HG03565 (cell line): Measurements from ENCODE around the gene HIBADH.
A peak's percentile ranks its signal among the peaks of the same experiment; 100 is the strongest.
"Not testable (repeated sequence)": the region's sequence is repeated elsewhere in the genome, so short reads cannot be mapped to it uniquely, and the experiment has no call there.

Experiments used
- ATAC-seq: cut with Tn5 transposase; IDR thresholded peaks from one replicate; pipeline ENCODE4 v1.9.1; 2021; ENCODE audit warnings: mild to moderate bottlenecking, moderate library complexity; ENCODE audit not compliant: unreplicated experiment

HIBADH gene

DNA sequence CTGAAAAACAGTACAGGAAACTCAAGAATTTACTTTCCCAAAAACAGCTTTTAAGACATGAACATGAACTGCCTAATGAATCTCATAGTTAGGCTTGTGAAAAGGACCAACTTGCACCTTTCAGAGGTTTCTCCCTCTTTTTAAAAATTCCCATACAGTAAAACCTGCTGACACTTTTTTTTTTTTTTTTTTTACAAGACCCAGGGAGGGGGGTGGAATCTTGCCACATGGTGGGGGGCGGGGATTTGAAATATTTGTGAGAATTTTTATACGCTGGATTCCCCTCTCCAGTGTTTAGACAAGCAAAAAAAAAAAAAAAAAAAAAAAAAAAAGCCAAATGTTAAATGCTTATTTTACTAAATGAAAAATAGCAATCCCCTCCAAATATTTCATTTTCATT lies 57.4 kb downstream of the HIBADH start:
- no peak for ATAC-seq

DNA sequence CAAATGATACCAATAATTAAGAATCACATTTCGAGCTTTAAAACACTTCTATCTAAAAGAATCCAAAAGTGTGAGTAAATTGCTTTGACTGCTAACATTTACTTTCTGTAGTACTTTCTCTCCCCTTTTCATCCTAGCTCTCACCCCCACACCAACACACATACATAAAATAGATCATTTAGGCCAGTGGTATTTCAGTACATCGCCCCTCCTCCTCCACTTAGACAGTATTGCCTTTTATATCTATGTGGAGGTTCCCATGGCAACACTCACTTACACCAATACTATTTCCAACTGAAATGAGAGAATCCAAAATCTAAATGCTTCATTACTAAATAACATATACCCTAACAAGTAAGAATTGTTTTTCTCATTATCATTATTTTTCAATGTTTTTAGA lies 58.9 kb downstream of the HIBADH start:
- no peak for ATAC-seq

DNA sequence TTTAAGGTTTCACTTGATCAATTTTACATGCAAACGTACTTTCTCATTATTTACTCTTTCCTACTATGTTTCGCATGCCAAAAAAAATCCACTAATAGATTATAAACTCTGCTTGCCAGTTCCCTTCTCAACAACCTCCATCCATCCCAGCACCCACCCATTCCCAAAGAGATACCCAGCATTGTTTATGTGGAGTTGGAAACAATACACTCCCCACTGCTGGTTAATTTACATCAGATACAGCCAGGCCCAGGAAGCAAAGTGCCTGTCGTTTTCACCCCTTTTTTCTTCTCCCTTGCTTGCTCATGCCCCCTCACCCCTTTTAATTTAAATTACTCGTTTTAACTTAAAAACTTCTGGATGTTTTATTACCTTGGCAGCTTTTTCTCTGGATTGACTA lies 59.9 kb downstream of the HIBADH start:
- no peak for ATAC-seq

DNA sequence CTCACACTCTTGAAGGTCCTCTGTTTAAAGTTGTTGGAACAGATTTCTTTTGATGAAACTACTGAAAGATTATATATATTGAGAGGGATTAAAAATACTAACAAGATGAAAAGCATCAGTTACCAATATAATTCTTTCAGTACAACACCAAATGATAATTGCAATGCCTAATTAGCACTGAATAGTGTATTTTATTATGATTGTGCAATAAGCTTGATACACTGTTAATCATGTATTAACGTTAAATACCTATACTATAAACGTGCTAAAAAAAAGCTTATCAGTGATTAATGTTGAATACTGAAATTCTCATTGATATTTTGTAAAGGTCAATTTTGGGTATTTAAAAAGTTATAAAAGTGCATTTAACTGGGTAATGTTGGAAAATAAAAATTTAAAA lies 61.5 kb downstream of the HIBADH start:
- ATAC-seq, result no peak

DNA sequence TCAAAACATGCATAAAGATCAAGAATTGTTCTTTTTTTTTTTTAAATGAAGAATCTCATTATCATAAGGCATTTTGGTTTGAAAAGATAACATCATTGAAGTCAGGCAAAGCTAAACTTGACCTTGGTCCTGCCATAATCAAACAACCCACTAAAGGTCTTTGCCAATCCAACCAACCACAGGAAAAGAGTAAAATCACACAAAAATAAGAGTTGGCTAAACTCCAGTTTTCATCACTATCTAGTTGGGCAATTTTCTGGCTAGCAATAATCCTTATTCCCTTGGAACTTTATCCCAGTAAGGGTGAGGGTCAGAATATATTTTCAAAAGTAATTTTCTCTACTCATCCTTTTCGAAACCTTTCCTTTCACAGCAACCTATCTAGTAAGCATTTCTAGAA lies 62.4 kb downstream of the HIBADH start:
- ATAC-seq, result no peak

DNA sequence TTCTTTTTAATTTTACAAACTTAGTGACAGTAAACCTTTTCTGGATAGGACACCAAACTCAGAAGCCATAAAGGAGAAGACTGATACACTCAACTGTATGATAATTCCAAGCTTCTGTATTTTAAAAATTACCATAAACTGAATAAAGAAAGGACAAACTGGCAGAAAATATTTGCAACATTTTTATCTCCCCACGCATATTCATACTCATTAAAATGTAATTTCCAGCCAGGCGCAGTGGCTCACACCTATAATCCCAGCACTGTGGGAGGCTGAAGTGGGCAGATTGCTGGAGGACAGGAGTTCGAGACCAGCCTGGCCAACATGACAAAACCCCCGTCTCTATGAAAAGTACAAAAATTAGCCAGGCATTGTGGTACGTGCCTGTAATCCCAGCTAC lies 67.7 kb downstream of the HIBADH start:
- ATAC-seq, result no peak

DNA sequence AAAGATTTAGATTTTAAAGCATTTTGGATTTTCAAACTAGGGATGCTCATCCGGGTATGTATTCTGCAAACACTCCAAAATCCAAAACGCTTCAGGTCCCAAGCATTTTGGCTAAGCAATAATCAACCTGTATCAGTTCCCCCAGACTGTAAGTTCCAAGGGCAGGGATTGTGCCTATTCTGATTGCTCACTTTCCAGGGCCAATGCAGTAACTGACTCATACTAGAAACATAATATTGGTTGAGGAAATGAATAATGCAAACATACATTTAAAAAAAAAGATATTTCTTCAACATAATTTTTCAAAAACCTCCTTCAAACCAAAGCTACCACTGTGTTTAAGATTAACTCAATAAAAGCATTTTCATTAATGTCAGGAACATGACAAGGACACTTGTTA lies 69.5 kb downstream of the HIBADH start:
- ATAC-seq, result no peak

DNA sequence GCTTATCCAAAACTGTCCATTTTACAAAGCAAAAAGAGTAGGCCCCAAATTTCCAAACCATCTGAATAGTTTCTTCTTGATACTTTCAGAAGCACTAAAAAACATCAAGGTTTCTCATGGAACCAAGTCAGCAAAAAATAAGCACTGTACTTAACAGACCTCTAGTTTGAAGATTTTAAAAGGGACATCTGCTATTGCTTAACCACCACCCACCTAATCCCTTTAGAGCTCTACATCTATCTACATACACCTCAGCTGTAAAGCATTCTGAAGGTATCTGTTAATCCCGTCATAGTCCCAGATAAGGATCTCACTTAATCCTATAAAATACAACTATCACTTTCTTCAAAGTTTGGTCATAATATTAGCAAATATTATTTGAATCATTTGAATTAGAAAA lies 72.3 kb downstream of the HIBADH start:
- no peak for ATAC-seq

DNA sequence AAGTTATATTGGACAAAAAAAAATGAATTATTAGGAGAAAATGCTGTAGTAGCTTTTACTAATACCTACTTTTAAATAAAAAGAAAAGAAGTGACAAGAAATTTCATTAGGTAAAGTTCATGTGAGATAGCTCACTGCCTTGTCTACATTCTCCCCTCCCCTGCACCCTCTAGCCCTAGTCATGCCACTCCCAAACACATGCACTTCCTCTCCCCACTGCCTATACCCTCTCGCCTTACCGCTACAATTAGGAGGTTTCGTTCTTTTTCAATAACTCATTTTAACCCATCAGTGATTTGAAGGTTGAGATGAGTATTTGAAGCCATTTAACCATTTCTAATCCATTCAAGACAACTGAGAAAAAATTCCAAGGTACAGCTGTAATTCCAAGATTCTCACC lies 75.3 kb downstream of the HIBADH start:
- ATAC-seq, result no peak

DNA sequence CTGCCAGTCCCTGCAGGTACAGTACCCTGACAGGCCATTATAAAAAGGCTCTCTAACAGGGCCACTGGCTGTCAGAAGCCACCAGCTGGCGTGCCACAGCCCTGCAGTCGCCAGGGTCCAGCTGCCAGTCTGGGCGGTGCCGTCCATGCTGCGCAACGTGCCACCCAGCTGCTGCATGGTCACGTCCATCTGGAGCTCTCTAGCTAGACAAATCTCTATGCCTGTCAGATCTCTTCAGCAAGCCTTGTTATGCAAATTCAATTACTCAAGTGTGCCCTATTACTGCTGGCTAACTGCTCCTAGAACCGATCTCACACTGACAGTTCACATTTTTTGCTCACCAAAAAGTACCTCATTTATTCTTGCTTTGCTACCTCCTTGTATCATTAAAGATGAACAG lies 75.9 kb downstream of the HIBADH start:
- peak; percentile 93 for ATAC-seq

DNA sequence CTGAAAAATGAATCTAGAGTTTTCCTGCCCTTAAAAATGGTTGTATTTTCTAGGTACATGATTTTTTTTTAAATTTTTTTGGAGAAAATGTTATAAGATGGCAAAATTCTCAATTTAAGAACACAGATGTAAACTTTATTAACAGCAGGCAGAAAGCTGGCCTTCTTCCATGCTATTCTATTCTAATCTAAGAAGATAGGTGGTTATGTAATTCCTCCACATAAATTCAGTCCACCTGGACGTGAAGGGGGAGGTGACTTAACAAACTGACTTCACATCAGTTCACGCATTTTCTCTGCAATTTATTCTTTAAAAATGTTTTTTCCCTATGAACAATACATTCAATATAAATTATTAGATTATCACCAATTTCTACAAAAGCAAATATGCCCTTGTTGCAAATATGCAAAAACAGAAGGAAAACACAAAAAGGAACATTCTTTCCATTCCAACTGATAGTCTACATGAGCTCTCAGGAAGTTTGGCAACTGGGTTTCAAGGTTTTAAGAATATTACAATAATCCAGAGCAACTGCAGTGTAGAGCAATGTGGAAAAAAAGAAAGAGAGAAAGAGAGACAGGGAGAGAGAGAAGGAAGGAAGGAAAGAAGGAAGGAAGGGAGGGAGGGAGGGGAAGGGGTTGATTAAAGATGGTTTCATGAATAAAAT lies 76.8 kb downstream of the HIBADH start:
- no peak for ATAC-seq

DNA sequence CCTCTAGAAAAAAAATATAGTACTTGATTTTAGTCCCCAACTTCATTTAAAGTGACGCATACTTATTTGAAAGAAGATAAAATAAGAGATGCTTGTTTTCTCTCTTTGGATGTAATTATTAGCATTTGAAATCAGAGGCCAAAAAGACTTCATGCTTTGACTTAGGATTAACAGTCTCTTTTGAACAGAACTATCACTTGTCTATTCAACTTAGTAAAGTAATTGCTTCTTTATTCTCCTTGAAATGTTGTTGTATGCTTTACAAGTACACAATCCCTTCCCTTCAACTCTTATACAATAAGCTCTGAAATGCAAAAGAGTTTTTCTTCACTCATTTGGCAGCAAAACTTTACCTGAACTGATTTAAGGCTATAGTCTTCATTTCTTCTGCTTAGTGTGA lies 80.8 kb downstream of the HIBADH start:
- no peak for ATAC-seq

DNA sequence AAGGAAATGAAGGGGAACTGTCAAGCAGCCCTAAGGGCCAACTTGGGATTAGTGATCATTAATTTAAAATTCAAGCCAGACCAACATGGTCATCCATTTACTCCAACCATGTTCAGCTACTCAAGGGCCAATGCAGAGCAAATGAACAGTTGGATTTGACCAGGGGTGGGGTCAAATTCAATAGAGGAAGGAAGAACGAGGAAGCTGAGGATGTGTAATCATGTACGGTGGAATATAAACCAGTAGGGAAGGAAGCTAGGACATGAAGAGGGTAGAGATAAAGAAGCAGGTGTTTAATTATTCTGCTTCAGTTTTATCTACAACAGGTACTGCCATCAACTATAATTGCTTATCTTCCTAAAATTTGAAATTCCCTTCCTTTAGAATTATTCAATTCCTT lies 81.6 kb downstream of the HIBADH start:
- no peak for ATAC-seq

DNA sequence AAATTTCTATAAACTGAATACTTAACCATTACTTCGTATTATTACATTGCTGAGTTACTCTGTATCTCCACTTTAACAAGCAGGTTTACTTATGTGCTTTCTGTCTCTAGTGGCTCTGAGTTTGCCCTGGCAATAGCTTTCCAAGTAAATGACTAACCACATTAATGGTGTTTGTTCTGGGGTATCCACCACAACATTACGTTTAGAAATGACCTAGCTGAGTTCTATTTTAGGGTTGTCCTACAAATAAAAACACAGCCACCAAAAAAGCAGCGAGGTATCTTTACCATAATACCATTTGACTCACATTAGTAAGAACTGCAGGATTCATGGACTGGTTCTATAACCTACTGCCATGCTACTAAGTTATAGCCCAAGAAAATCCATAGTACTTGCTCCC lies 83.1 kb downstream of the HIBADH start:
- ATAC-seq, result no peak

DNA sequence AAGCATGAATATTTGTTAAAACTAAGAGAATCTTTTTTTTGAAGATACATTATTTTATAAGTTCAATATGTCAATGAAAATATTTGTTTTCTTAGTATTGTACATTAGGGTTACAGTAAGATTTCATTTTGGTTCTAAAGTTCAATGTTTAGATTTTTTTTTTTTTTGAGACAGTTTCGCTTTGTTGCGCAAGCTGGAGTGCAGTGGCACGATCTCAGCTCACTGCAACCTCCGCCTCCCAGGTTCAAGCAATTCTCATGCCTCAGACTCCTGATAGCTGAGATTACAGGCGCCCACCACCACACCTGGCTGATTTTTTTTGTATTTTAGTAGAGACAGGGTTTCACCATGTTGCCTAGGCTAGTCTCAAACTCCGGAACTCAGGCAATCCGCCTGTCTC lies 84.5 kb downstream of the HIBADH start:
- ATAC-seq, result not testable (repeated sequence)

DNA sequence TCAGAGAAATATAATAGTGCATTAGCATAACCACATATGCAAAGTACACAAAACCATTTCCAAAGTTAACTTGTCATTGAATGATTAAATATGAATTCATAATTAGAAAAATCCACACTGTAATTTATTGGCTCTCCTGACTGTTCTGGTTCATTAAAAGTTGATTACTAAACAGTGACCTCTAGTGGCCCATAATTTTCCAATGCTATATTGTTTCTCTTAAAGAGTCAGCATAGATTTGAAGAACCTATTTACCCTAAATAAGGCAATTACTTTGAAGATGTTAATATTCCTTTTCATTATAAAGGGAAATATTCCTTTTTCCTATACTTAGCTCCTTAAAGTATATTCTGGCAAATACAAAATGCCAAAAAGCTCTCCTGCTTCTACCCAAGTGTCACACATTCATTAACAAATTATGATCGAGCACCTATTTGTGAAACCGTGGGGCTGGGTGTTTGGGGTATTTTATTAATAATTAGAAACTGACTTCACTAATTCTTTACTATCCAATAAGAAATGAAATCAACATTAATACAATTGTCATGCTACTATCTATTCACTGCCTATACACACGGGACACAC lies 86.2 kb downstream of the HIBADH start:
- ATAC-seq, result no peak

DNA sequence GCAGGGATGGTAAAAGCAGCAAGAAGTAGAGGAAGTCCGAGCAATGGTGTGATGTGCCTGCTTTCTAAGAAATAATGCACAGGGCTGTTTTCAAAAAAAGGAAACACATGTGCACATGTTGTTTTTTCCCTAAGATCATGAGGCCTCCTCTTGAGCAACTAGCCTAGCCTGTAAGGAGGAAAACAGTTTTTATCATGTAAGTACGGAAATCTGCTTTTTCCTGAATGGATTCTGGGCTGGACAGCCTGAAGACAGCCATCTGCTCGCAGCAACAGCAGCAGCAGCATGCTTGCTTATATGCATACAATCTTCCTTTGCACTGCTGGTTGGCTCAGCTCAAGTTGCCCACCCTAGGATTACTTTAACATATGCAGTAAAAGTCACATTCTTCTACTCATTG lies 87.1 kb downstream of the HIBADH start:
- ATAC-seq, result no peak

DNA sequence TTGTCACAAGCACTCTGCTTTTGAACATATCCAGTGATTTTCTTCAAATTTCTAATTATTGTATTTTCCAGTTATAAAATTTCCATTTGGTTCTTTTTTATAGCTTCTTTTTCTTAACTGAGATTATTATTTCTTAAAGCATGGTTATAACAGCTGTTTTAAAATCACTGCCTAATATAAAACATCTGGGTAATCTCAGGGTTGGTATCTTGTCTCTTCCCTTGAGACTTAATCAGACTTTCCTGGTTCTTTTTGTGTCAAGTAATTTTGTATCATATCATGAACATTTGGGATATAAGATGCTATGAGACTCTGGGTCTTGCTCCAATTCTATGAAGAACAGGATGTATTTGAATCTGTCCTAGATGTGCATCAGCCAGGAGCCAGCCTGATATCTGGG lies 93.6 kb downstream of the HIBADH start:
- no peak for ATAC-seq

DNA sequence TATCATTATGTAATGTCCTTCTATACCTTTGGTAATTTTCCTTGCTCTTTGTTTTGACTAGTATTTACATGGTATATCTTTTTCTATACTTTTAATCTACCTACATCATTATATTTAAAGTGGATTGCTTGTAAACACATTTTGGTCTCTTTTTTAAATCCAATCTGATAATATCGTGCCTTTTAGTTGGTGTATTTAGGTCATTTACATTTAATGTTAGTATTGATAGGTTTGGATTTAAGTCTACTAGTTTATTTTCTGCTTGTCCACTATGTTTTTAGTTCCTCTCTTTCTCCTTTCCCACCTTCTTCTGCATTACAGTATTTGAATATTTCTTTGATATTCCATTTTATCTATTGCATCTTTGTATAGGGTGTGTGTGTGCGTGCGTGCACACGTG lies 95.4 kb downstream of the HIBADH start:
- ATAC-seq, result no peak

DNA sequence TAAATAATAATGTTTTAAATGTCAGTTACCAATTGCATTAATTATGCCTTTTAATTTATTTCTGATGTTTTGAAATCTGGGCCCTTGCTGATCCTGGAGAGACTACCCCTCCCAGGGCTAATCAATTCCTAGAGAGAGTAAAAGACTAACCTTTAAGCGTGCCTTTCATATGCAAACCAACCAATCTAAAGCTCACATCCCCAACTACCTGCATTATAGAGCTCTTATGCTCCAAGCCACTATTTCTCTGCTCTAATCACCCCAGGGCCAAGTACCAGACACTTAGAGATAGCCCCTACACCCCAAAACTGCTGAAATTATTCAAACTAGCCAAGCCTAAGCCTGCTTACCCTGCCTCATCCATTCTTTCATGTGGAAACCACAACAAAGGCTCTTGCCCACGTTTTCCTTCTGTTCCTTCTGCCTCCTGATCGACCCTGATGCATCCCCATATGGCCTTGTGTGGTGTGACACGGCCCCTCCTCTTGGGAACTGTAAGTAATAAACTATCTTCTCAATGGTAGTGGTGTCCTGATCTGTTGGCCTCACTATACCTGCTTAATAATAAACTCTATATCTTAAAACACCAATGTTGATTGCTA lies 97.7 kb downstream of the HIBADH start:
- ATAC-seq, result no peak

DNA sequence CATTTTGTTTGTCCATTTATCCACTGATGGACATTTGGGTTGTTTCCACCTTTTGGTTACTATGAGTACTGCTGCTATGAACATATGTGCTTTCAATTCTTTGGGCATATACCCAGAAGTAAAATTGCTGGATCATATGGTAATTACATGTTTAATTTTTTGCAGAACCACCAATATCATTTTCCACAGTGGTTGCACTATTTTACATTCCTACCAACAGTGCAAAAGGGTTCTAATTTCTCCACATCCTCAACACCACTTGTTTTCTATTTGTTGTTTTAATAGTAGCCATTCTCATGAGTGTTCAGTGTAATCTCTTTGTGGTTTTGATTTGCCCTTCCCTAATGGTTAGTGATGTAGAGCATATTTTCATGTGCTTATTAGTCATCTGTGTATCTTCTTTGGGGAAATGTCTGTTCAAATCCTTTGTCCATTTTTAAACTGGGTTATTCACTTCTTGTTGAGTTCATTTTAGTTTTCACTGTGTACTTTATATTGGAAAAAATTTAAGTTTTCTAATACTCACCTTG lies 101.9 kb downstream of the HIBADH start:
- no peak for ATAC-seq

DNA sequence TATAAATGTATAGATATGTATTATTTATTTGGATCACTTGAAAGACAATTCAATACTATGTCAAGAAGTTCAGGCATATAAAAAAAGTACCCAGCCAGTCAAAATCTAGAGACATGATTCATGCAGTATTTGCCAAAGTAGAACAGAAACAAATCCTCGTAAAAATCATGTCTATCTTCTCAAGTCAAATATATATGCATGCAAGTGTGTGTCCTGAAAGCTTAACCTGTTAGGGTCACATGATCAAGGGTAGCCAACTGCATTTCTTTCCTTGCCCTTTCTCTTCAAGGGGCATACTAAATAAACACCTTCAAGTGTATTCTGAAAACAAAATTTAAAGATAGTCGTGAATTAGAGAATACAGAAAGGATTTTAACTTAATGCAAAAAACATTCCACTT lies 107.0 kb downstream of the HIBADH start:
- no peak for ATAC-seq

DNA sequence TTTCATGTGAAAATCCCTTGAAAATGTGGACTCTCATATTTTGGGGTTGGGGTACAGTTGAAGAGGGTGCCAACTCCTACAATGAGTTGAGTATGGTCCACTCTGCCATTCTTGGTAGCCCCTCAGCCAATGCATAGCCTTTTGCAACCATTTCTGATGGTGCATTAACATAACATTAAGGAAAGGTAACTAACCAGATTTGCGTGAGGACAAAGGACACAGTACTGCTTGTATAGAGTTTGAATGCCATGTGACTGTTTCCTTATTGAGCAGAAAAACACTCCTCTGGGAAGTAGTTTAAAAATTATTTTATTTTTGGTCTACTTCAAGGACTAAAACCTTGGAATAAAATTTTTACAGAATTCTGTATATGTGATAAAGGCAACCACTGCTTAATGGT lies 107.9 kb downstream of the HIBADH start:
- no peak for ATAC-seq
